HEK293T (cell line): Measurements from ENCODE around the gene PYGL.

Experiments
- CTCF ChIA-PET: fragments of 350-600 bp; formaldehyde crosslinking; extraction: SDS; loops from one replicate; lab custom pipeline; 2021; ENCODE audit warnings: antibody characterized with exemption, inconsistent platforms; lab: Yijun Ruan, JAX
- POLR2A ChIA-PET: fragments of 350-600 bp; formaldehyde crosslinking; extraction: SDS; loops from one replicate; lab custom pipeline; 2020; ENCODE audit warnings: antibody characterized with exemption, inconsistent platforms; lab: Yijun Ruan, JAX
- DNase-seq: peaks from one replicate; pipeline ENCODE4 v3.0.0; 2012; ENCODE audit warnings: mixed read lengths; ENCODE audit errors: extremely low spot score
- ARNT ChIP-seq: fragments of 450-650 bp; IDR thresholded peaks from 2 replicates; pipeline ENCODE4 v1.6.1; 2017; ENCODE audit warnings: mild to moderate bottlenecking
- BHLHE40 ChIP-seq: fragments of 450-650 bp; IDR thresholded peaks from 2 replicates; pipeline ENCODE4 v1.6.1; 2016; ENCODE audit warnings: mild to moderate bottlenecking, moderate library complexity, borderline replicate concordance
- CTBP1 ChIP-seq: fragments of 450-650 bp; IDR thresholded peaks from 2 replicates; pipeline ENCODE4 v1.6.1; 2016; ENCODE audit warnings: borderline replicate concordance
- ELF4 ChIP-seq: fragments of 450-650 bp; IDR thresholded peaks from 2 replicates; pipeline ENCODE4 v1.6.1; 2017; ENCODE audit warnings: antibody characterized with exemption
- FOXA1 ChIP-seq: fragments of 450-650 bp; IDR thresholded peaks from 2 replicates; pipeline ENCODE4 v1.6.1; 2016; ENCODE audit warnings: mild to moderate bottlenecking
- FOXK2 ChIP-seq: fragments of 450-650 bp; IDR thresholded peaks from 2 replicates; pipeline ENCODE4 v1.6.1; 2016; ENCODE audit warnings: mild to moderate bottlenecking
- FOXM1 ChIP-seq: fragments of 450-650 bp; IDR thresholded peaks from 2 replicates; pipeline ENCODE4 v1.6.1; 2017; ENCODE audit warnings: mild to moderate bottlenecking, borderline replicate concordance
- HDGF ChIP-seq: fragments of 450-650 bp; IDR thresholded peaks from 2 replicates; pipeline ENCODE4 v1.6.1; 2017; ENCODE audit warnings: antibody characterized with exemption, borderline replicate concordance
- L3MBTL2 ChIP-seq: fragments of 450-650 bp; conservative IDR thresholded peaks from 2 replicates; pipeline ENCODE4 v1.6.1; 2016; ENCODE audit warnings: mild to moderate bottlenecking
- LEF1 ChIP-seq: fragments of 450-650 bp; IDR thresholded peaks from 2 replicates; pipeline ENCODE4 v1.6.1; 2017; ENCODE audit warnings: mild to moderate bottlenecking, borderline replicate concordance
- NFRKB ChIP-seq: fragments of 450-650 bp; IDR thresholded peaks from 2 replicates; pipeline ENCODE4 v1.6.1; 2016; ENCODE audit warnings: mild to moderate bottlenecking, moderate library complexity
- SP1 ChIP-seq: fragments of 450-650 bp; IDR thresholded peaks from 2 replicates; pipeline ENCODE4 v1.6.1; 2017
- SUZ12 ChIP-seq: fragments of 450-650 bp; IDR thresholded peaks from 2 replicates; pipeline ENCODE4 v1.6.1; 2016; ENCODE audit warnings: mild to moderate bottlenecking
- TARDBP ChIP-seq: fragments of 450-650 bp; IDR thresholded peaks from 2 replicates; pipeline ENCODE4 v1.6.1; 2016
- ZNF384 ChIP-seq: fragments of 450-650 bp; IDR thresholded peaks from 2 replicates; pipeline ENCODE4 v1.6.1; 2016
- TF ChIP-seq, protein P1 (sequence below): fragments of 450-650 bp; IDR thresholded peaks from 2 replicates; pipeline ENCODE4 v1.6.1; 2016

PYGL gene

DNA sequence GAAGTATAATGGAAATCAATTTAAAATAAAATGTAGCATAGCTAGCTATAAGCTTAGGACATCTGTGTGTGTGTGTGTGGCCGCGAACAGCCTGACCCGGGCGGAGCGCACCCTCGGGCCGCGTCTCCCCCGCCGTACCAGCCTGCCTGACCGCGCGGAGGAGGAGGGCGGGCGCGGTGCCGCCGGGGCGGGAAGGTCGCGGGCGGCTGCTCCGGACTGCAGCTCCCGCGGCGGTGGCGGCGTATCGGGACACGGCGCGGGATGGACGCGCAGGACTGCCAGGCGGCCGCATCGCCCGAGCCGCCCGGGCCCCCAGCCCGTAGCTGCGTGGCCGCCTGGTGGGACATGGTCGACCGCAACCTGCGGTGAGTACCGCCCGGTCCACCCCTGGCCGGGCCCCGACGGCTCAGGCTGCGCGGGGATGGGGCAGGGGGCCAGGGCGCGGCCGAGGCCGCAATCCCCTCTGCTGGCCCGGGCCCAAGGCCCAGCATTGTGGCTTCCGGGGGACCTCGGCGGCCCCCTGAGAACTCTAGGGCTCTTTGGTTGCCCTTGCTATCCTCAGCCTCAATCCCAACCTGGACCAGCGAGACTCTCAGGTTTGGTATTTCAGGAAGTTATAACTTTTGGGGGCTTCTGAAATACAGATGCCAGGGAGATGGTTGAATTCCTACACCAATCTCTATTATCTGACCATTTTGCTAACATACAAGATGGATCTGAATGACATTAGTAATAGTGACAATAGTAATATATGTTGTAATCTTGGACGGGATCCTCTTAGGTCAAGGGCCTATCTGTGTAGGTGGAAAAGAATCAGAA lies 72.2 kb downstream of the PYGL start, which contains the start of gene ABHD12B:
Gene ABHD12B, plus strand, starts transcription at position 140 of the 819 bp plus-strand sequence. Its CDS starts 122 bp downstream, at position 262.
- TF ChIP-seq L3MBTL2, result no peak
- ChIA-PET POLR2A (no interaction called here), CTCF (interaction anchor here (0.6 kb wide), 1 partner anchor 12 kb away, joined by 3 read pairs; no protein-coding TSS in a partner anchor)
- no peak for DNase-seq

DNA sequence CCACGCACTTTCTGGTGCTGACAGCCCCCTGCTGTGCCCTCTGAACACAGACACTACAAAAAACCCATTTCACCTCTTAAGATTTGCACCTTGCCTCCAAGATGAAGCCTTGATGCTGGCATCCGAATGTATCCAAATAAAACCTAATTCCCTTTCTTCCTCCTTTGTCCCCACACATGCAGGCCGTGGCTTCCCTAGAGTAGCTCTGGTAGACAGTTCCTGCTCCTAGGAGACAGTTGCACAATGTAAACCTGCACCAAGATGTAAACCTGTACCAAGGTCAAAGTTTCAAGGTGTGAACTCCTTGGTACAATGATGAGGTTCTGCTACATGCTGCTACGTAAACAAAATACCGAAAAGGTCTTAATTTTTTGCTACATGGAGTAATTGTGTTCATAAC lies 73.1 kb downstream of the PYGL start:
- ChIA-PET CTCF (interaction anchor here (0.6 to 0.8 kb wide), 2 partner anchors 8 to 12 kb away, joined by 3 read pairs; no protein-coding TSS in a partner anchor), POLR2A (no interaction called here)
- TF ChIP-seq TARDBP, result no peak
- DNase-seq, result no peak

- ChIA-PET POLR2A (no interaction called here), CTCF (interaction anchor here (0.5 kb wide), 1 partner anchor 293 kb away, joined by 4 read pairs; no protein-coding TSS in a partner anchor)
- no peak for DNase-seq
- TF ChIP-seq CTBP1, result no peak
- TF ChIP-seq TARDBP, result no peak
- no peak for TF ChIP-seq HDGF
- no peak for TF ChIP-seq ELF4
- TF ChIP-seq BHLHE40, result no peak
- no peak for TF ChIP-seq FOXK2
- TF ChIP-seq ZNF384, result no peak
- TF ChIP-seq FOXA1, result no peak
- TF ChIP-seq L3MBTL2, result no peak
These were observed 78.7 kb downstream of the PYGL start for GRCh38 chr14:50865391-50866076.

GRCh38 chr14:50864946-50865345 lies 79.3 kb downstream of the PYGL start:
- CTCF ChIA-PET, result no interaction called here
- TF ChIP-seq ARNT (no peak), TARDBP (no peak), FOXK2 (no peak), ZNF384 (no peak), SUZ12 (no peak), FOXM1 (no peak), ELF4 (no peak), BHLHE40 (no peak), L3MBTL2 (no peak), LEF1 (no peak)
- TF ChIP-seq, protein P1, sequence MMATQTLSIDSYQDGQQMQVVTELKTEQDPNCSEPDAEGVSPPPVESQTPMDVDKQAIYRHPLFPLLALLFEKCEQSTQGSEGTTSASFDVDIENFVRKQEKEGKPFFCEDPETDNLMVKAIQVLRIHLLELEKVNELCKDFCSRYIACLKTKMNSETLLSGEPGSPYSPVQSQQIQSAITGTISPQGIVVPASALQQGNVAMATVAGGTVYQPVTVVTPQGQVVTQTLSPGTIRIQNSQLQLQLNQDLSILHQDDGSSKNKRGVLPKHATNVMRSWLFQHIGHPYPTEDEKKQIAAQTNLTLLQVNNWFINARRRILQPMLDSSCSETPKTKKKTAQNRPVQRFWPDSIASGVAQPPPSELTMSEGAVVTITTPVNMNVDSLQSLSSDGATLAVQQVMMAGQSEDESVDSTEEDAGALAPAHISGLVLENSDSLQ, result no peak
- POLR2A ChIA-PET, result no interaction called here
- no peak for DNase-seq

DNA sequence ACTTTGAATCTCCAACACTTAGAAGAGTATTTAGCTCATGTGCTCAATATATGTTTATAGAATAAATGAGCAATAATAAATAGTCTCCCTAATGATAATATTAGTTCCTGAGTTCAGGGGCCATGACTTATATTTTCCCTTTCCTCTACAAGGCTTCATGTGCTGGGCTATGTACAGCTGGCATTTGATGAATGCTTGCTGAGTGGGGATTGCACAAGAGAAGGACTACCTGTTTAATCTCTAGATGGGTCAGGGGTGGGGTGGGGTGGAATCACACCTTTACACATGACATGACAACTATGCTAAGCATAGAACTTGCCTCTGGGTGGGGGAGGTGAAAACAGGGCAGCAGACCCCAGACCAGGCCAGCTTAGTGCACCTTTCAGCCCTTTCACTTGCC lies 80.0 kb downstream of the PYGL start:
- CTCF ChIA-PET, result no interaction called here
- DNase-seq, result no peak
- TF ChIP-seq FOXA1, result no peak
- TF ChIP-seq BHLHE40, result no peak
- no peak for TF ChIP-seq SUZ12
- TF ChIP-seq TARDBP, result no peak
- no peak for TF ChIP-seq L3MBTL2
- TF ChIP-seq SP1, result no peak
- no peak for TF ChIP-seq ARNT
- TF ChIP-seq ZNF384, result no peak
- TF ChIP-seq FOXM1, result no peak
- no peak for TF ChIP-seq ELF4
- TF ChIP-seq FOXK2, result no peak
- no peak for TF ChIP-seq CTBP1
- no peak for TF ChIP-seq HDGF
- TF ChIP-seq LEF1, result no peak
- POLR2A ChIA-PET, result no interaction called here

- DNase-seq, result no peak
- ChIA-PET POLR2A (interaction anchor here (0.6 kb wide), 1 partner anchor 36 kb away, joined by 3 read pairs; no protein-coding TSS in a partner anchor), CTCF (interaction anchor here (0.6 kb wide), 1 partner anchor 227 kb away, joined by 7 read pairs; no protein-coding TSS in a partner anchor)
- TF ChIP-seq ZNF384, result no peak
- no peak for TF ChIP-seq TARDBP
- TF ChIP-seq LEF1, result no peak
- no peak for TF ChIP-seq CTBP1
- TF ChIP-seq FOXK2, result no peak
- no peak for TF ChIP-seq HDGF
- TF ChIP-seq, protein P1, result no peak
- no peak for TF ChIP-seq ELF4
- TF ChIP-seq FOXM1, result no peak
- TF ChIP-seq BHLHE40, result no peak
- TF ChIP-seq NFRKB, result no peak
- no peak for TF ChIP-seq SP1
- TF ChIP-seq SUZ12, result no peak
These were observed 82.2 kb downstream of the PYGL start for GRCh38 chr14:50862036-50862570.
